Ovary (tissue), 9 donors: ENCODE results near the gene NOTCH4. TPM values are rescaled to one million over a fixed set of nuclear protein-coding genes. Genes with fewer than 3 reads are reported as not detected.

Experiments used
- DNase-seq, 5 donors: peaks; one replicate each; pipeline ENCODE4 v3.0.0-alpha.2; 2019 to 2020
- H3K27ac ChIP-seq, 2 donors: fragments of 200-600 bp; one replicate each; pipeline versions ENCODE4 v1.5.1 to v1.8.0; 2019 to 2022
- H3K27me3 ChIP-seq: fragments of 200-600 bp; one replicate; pipeline ENCODE4 v1.8.0; 2022
- H3K36me3 ChIP-seq: fragments of 200-600 bp; sonication (generic); one replicate; pipeline ENCODE4 v1.5.1; 2019
- H3K4me1 ChIP-seq: one replicate; pipeline ENCODE4 v1.8.1; 2013; ENCODE audit warnings: mild to moderate bottlenecking, moderate library complexity; ENCODE audit not compliant: insufficient read depth
- H3K4me3 ChIP-seq: fragments of 200-600 bp; sonication (generic); one replicate; pipeline ENCODE4 v1.5.1; 2017
- H3K9me3 ChIP-seq, 2 donors: fragments of 200-600 bp in 1 of 2; sonication (generic) in 1 of 2; one replicate each; pipeline versions ENCODE4 v1.5.1 to v1.8.1; 2013 to 2019; ENCODE audit warnings: mild to moderate bottlenecking in 1 of 2, moderate library complexity in 1 of 2
- EP300 ChIP-seq: sonication (generic); formaldehyde crosslinking; IDR thresholded peaks from one replicate; pipeline ENCODE4 v1.6.1; 2017; ENCODE audit warnings: antibody characterized with exemption
- POLR2A ChIP-seq: fragments of 450-650 bp; IDR thresholded peaks from one replicate; pipeline ENCODE4 v1.6.1; 2017; ENCODE audit warnings: antibody characterized with exemption, mild to moderate bottlenecking, moderate library complexity
- WGBS, 3 donors: extraction: QIAGEN DNeasy Blood & Tissue Kit in 1 of 3; methylation state at CpG; one replicate each; pipeline versions ENCODE4 v1.1.5 to v1.1.7; 2013 to 2017; 5-methylcytosine and 5-hydroxymethylcytosine counted together
- intact Hi-C, 4 donors: fragments of 100-400 bp; cut with DNase I; formaldehyde crosslinking; loops; one replicate each; pipeline versions ENCODE4 v1.11.0 to v1.15.1; 2022 to 2023
- polyA plus RNA-seq, 2 donors: library from polyadenylated mRNA; stranded (reverse); fragments of 200-250 nt in 1 of 2; fragments of 350-450 nt in 1 of 2; fragmentation: Illumina TruSeq in 1 of 2; extraction: RNeasy Lipid Tissue Mini Kit (QIAGEN cat#74804) in 1 of 2; gene quantifications; one replicate each; pipeline ENCODE4 v1.2.3, GENCODE V29; 2013 to 2014
- total RNA-seq, 7 donors: library from RNA; depleted of rRNA in 2 of 7; stranded (reverse); fragments of >200 nt in 2 of 7; fragmentation: NEBNext Ultra II Directional in 3 of 7; extraction: Animal tissue kit (Norgen Biotek cat#: 25700) in 3 of 7; gene quantifications; one replicate each; pipeline versions ENCODE4 v1.1.0 to v1.2.4, GENCODE V29; 2016 to 2023
- TF ChIP-seq, protein P1 (sequence below), 3 donors: fragments of 450-650 bp in 2 of 3; fragments of 200-600 bp in 1 of 3; IDR thresholded peaks; one replicate each; pipeline versions ENCODE4 v1.5.1 to v1.8.0; 2016 to 2022; ENCODE audit warnings: antibody characterized with exemption in 3 of 3, mild to moderate bottlenecking in 1 of 3
- donor health status: DM: no; HTN: no; CAD: no; lungs with moderate emphysema.
- donor health status: DM: no; HTN: no; CAD: no.
- donor health status: Bipolar disorder and iron deficiency.
- donor health status: DM: yes; HTN: yes; CAD: no.
- donor health status: DM: no; HTN: no; CAD: no.
- donor health status: DM: yes; HTN: yes; CAD: no.

Gene NOTCH4
- total and polyA plus RNA-seq, 9 donors: 7.2 to 21.2 (median 12.4) TPM

DNA sequence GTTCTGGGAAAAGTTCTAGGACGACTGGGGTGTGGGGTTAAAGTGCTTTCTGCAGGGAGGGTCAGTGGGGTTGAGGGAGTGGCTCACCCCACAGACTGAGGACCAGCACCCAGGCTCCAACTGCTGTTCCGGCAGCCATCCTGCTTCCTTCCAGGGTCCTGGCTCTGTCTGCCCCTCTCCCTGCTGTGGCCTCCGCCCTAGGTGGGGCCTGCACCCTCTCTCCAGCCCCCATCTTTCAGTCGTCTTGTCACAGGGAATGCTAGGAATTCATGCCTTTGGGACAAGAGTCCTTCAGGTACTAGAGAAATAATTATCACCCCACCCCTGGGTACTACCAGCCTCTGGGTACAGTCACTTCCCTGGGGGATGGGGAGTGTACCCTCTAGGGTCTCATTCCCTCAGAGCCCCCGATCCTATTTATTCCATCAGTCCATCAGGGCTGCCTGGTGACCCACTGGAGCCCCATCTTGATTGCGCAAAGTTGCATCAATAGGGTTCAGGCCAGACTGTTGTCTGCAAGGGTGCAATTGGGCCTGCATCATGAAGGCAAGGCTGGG is 39.7 kb downstream of the NOTCH4 start, which contains the start of gene AGER:
AGER (minus strand) TSS at position 170 of the 557 bp plus-strand sequence; CDS start at position 139, 31 bp downstream.
- intact Hi-C loops: loop anchor here in 1 of 4 donors (10.0 kb wide), 1 partner anchor 459 kb away; the partner anchor contains the start of genes DDAH2, LY6G6C and MPIG6B
- H3K9me3 ChIP-seq: no peaks in the 10 kb centered on the region
- no peaks in the 10 kb centered on the region for H3K27me3 ChIP-seq
- H3K36me3 ChIP-seq: no peaks in the 10 kb centered on the region
- H3K4me1 ChIP-seq: peaks cover 4% of the 10 kb centered on the region
- H3K4me3 ChIP-seq: no peak within 1 kb of the TSS
- peak within 1 kb of the TSS; percentile 21 to 40 for H3K27ac ChIP-seq
- 70 to 76% (median 70%) methylated on average over 6 of the region's 6 CpGs for WGBS, 3 donors
- TF ChIP-seq POLR2A (no peak), EP300 (no peak)
- TF ChIP-seq, protein P1, sequence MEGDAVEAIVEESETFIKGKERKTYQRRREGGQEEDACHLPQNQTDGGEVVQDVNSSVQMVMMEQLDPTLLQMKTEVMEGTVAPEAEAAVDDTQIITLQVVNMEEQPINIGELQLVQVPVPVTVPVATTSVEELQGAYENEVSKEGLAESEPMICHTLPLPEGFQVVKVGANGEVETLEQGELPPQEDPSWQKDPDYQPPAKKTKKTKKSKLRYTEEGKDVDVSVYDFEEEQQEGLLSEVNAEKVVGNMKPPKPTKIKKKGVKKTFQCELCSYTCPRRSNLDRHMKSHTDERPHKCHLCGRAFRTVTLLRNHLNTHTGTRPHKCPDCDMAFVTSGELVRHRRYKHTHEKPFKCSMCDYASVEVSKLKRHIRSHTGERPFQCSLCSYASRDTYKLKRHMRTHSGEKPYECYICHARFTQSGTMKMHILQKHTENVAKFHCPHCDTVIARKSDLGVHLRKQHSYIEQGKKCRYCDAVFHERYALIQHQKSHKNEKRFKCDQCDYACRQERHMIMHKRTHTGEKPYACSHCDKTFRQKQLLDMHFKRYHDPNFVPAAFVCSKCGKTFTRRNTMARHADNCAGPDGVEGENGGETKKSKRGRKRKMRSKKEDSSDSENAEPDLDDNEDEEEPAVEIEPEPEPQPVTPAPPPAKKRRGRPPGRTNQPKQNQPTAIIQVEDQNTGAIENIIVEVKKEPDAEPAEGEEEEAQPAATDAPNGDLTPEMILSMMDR (IDR thresholded peaks at IDR 0.05): no peak
- DNase-seq: peak in 1 of 5 donors; percentile 24

DNA sequence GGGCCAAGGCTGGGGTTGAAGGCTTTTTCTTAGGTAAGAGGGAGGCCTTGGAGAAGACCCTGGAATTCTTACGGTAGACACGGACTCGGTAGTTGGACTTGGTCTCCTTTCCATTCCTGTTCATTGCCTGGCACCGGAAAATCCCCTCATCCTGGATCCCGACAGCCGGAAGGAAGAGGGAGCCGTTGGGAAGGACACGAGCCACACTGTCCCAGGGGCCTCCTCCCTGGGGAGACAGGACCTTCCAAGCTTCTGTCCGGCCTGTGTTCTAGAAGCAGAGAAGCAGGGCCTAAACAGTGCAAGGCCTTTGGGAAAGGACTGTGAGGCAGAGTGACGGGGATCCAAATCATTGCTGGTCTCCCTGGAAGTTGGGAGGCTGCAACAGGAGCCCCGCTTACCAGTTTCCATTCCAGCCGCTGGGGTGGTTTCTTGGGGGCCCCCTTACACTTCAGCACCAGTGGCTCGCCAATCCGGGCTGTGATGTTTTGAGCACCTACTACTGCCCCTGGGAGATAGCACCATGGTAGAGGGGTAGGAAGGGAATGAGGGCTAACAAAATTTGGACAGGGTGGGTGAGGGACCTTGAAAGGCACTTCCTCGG is 40.3 kb downstream of the NOTCH4 start:
- Histone ChIP-seq H3K4me1 (peaks cover 3% of the 10 kb centered on the region), H3K9me3 (no peaks in the 10 kb centered on the region), H3K27ac (peak overlapping the region in 1 of 2 donors; percentile 21), H3K27me3 (no peaks in the 10 kb centered on the region), H3K36me3 (no peaks in the 10 kb centered on the region), H3K4me3 (no peak overlapping the region)
- intact Hi-C loops: loop anchor here in 1 of 4 donors (10.0 kb wide), 1 partner anchor 459 kb away; the partner anchor contains the start of genes DDAH2, LY6G6C and MPIG6B
- peak in 1 of 5 donors; percentile 28 for DNase-seq
- TF ChIP-seq, protein P1 (IDR thresholded peaks at IDR 0.05): no peak
- TF ChIP-seq EP300: no peak
- no peak for TF ChIP-seq POLR2A
- WGBS, 3 donors: 70 to 80% (median 75%) methylated on average over 15 of the region's 15 CpGs

DNA sequence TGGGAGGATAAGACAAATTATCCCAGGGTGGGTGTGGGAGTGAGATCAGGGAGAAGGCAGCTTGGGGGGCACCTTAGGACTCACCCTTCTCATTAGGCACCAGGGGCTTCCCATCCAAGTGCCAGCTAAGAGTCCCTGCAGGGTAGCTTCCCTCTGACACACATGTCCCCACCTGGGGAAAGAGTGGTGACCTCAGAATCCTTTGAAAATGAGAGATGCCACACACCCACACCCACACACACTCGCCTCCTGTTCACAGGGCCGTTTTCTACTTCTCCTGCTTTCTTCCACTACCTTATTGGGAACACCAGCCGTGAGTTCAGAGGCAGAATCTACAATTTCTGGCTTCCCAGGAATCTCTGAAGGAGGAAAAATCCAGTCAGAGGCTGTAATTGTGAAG is 40.8 kb downstream of the NOTCH4 start:
- 79 to 86% (median 81%) methylated on average over 3 of the region's 3 CpGs for WGBS, 3 donors
- TF ChIP-seq, protein P1 (IDR thresholded peaks at IDR 0.05): no peak
- H3K4me3 ChIP-seq: no peak overlapping the region
- peak overlapping the region in 1 of 2 donors; percentile 21 for H3K27ac ChIP-seq
- intact Hi-C loops: loop anchor here in 1 of 4 donors (10.0 kb wide), 1 partner anchor 458 kb away; the partner anchor contains the start of genes DDAH2, LY6G6C and MPIG6B
- H3K4me1 ChIP-seq: peaks cover 3% of the 10 kb centered on the region
- H3K36me3 ChIP-seq: no peaks in the 10 kb centered on the region
- H3K9me3 ChIP-seq: no peaks in the 10 kb centered on the region
- H3K27me3 ChIP-seq: no peaks in the 10 kb centered on the region
- DNase-seq: no peak

DNA sequence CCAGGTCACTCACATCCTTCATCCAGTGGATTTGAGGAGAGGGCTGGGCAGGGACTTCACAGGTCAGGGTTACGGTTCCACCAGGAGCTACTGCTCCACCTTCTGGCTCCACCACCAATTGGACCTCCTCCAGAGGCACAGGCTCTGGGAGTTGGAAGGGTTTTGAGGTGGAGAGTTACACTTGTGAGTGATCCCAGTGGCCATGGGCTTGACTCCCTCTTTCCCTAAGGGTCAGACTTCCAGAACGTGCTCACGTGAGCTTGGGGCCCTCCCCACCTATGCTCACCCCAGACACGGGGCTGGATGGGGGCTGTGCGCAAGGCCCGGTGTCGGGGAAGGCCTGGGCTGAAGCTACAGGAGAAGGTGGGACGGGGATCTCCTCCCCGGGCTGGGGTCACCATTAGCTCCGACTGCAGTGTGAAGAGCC is 41.3 kb downstream of the NOTCH4 start:
- H3K27me3 ChIP-seq: no peaks in the 10 kb centered on the region
- intact Hi-C loops: loop anchor here in 1 of 4 donors (10.0 kb wide), 1 partner anchor 458 kb away; the partner anchor contains the start of genes DDAH2, LY6G6C and MPIG6B
- H3K4me3 ChIP-seq: no peak overlapping the region
- no peaks in the 10 kb centered on the region for H3K36me3 ChIP-seq
- TF ChIP-seq, protein P1 (IDR thresholded peaks at IDR 0.05): no peak
- TF ChIP-seq POLR2A: no peak
- no peak for TF ChIP-seq EP300
- no peaks in the 10 kb centered on the region for H3K9me3 ChIP-seq
- DNase-seq: no peak
- H3K4me1 ChIP-seq: peaks cover 3% of the 10 kb centered on the region
- no peak overlapping the region for H3K27ac ChIP-seq
- WGBS, 3 donors: 75 to 81% (median 80%) methylated on average over 10 of the region's 10 CpGs
